Activated T-cell treated with anti-CD3 and anti-CD28 coated beads, Interleukin-2, amount 50 U/mL, for 4 hours (primary cell): ENCODE measurements around the gene EHHADH. TPM values are rescaled to one million over a fixed set of nuclear protein-coding genes. Genes with fewer than 3 reads are reported as not detected.

Experiments
- ATAC-seq, 2 donors: fragments of 200-7000 bp; cut with Tn5 transposase; one replicate each; pipeline ENCODE4 v1.10.0; 2021
- DNase-seq: peaks from one replicate; pipeline ENCODE4 v3.0.0-alpha.2; 2020
- H3K27me3 Mint-ChIP-seq: one replicate; pipeline ENCODE4 v1.8.0; 2021; ENCODE audit warnings: low read depth, mixed read lengths
- H3K36me3 Mint-ChIP-seq: one replicate; pipeline ENCODE4 v1.8.0; 2022; ENCODE audit warnings: mixed read lengths; ENCODE audit not compliant: insufficient read depth
- H3K4me1 Mint-ChIP-seq: one replicate; pipeline ENCODE4 v1.8.0; 2021; ENCODE audit warnings: low read depth, mixed read lengths
- H3K4me3 Mint-ChIP-seq: one replicate; pipeline ENCODE4 v1.8.0; 2021; ENCODE audit warnings: mild to moderate bottlenecking, moderate library complexity, mixed read lengths
- H3K9me3 Mint-ChIP-seq: one replicate; pipeline ENCODE4 v1.8.0; 2021; ENCODE audit warnings: mixed read lengths
- total RNA-seq, 3 donors: library from RNA; stranded (reverse); gene quantifications; one replicate each; pipeline ENCODE4 v1.2.1, GENCODE V29; 2021

EHHADH gene
- total RNA-seq, 3 donors from 2014 or later = 0.79 to 1.8 (median 1.8) TPM

- ATAC-seq = no peak
- Mint-ChIP-seq H3K27me3 (peaks cover 2% of the 10 kb centered on the region), H3K36me3 (peaks cover 8% of the 10 kb centered on the region), H3K4me3 (no peak overlapping the region), H3K4me1 (no peaks in the 10 kb centered on the region), H3K9me3 (no peaks in the 10 kb centered on the region)
- no peak for DNase-seq
Observed at GRCh38 chr3:185197068-185197467, 56.8 kb downstream of the EHHADH start.

- peaks cover 6% of the 10 kb centered on the region for H3K36me3 Mint-ChIP-seq
- H3K9me3 Mint-ChIP-seq = no peaks in the 10 kb centered on the region
- no peak overlapping the region for H3K4me3 Mint-ChIP-seq
- no peaks in the 10 kb centered on the region for H3K4me1 Mint-ChIP-seq
- no peak for DNase-seq
- no peak for ATAC-seq
- H3K27me3 Mint-ChIP-seq = peaks cover 2% of the 10 kb centered on the region
Observed at GRCh38 chr3:185195652-185196051, 58.2 kb downstream of the EHHADH start.

- H3K36me3 Mint-ChIP-seq = peaks cover 6% of the 10 kb centered on the region
- no peaks in the 10 kb centered on the region for H3K9me3 Mint-ChIP-seq
- no peaks in the 10 kb centered on the region for H3K4me1 Mint-ChIP-seq
- no peak for DNase-seq
- H3K4me3 Mint-ChIP-seq = no peak overlapping the region
- no peak for ATAC-seq
- peaks cover 8% of the 10 kb centered on the region for H3K27me3 Mint-ChIP-seq
Observed at GRCh38 chr3:185188816-185189215, 65.0 kb downstream of the EHHADH start.

GRCh38 chr3:185187391-185187790 lies 66.5 kb downstream of the EHHADH start:
- Mint-ChIP-seq H3K27me3 (peaks cover 8% of the 10 kb centered on the region), H3K4me1 (no peaks in the 10 kb centered on the region), H3K4me3 (no peak overlapping the region), H3K9me3 (no peaks in the 10 kb centered on the region), H3K36me3 (peaks cover under 1% of the 10 kb centered on the region)
- no peak for ATAC-seq
- no peak for DNase-seq

GRCh38 chr3:185176750-185177359 lies 77.0 kb downstream of the EHHADH start:
- ATAC-seq = no peak
- H3K36me3 Mint-ChIP-seq = no peaks in the 10 kb centered on the region
- H3K4me1 Mint-ChIP-seq = no peaks in the 10 kb centered on the region
- no peaks in the 10 kb centered on the region for H3K27me3 Mint-ChIP-seq
- no peaks in the 10 kb centered on the region for H3K9me3 Mint-ChIP-seq
- no peak overlapping the region for H3K4me3 Mint-ChIP-seq
- DNase-seq = no peak

- H3K27me3 Mint-ChIP-seq = no peaks in the 10 kb centered on the region
- no peaks in the 10 kb centered on the region for H3K9me3 Mint-ChIP-seq
- H3K4me3 Mint-ChIP-seq = no peak overlapping the region
- DNase-seq (no peak), ATAC-seq (no peak)
- no peaks in the 10 kb centered on the region for H3K36me3 Mint-ChIP-seq
- no peaks in the 10 kb centered on the region for H3K4me1 Mint-ChIP-seq
Observed at GRCh38 chr3:185175370-185175987, 78.4 kb downstream of the EHHADH start.

GRCh38 chr3:185172086-185173049 lies 81.5 kb downstream of the EHHADH start:
- no peaks in the 10 kb centered on the region for H3K4me1 Mint-ChIP-seq
- H3K9me3 Mint-ChIP-seq = no peaks in the 10 kb centered on the region
- no peak for ATAC-seq
- H3K4me3 Mint-ChIP-seq = no peak overlapping the region
- no peak for DNase-seq
- no peaks in the 10 kb centered on the region for H3K27me3 Mint-ChIP-seq
- no peaks in the 10 kb centered on the region for H3K36me3 Mint-ChIP-seq

GRCh38 chr3:185164428-185165217 lies 89.2 kb downstream of the EHHADH start:
- no peaks in the 10 kb centered on the region for H3K4me1 Mint-ChIP-seq
- H3K9me3 Mint-ChIP-seq = no peaks in the 10 kb centered on the region
- no peak for ATAC-seq
- H3K4me3 Mint-ChIP-seq = no peak overlapping the region
- no peak for DNase-seq
- H3K27me3 Mint-ChIP-seq = peaks cover 7% of the 10 kb centered on the region
- H3K36me3 Mint-ChIP-seq = no peaks in the 10 kb centered on the region

GRCh38 chr3:185162634-185163033 lies 91.2 kb downstream of the EHHADH start:
- H3K36me3 Mint-ChIP-seq = no peaks in the 10 kb centered on the region
- ATAC-seq = no peak
- no peak overlapping the region for H3K4me3 Mint-ChIP-seq
- H3K9me3 Mint-ChIP-seq = no peaks in the 10 kb centered on the region
- H3K4me1 Mint-ChIP-seq = no peaks in the 10 kb centered on the region
- no peak for DNase-seq
- H3K27me3 Mint-ChIP-seq = peaks cover 14% of the 10 kb centered on the region

- ATAC-seq (no peak), DNase-seq (no peak)
- H3K27me3 Mint-ChIP-seq = peaks cover 14% of the 10 kb centered on the region
- no peak overlapping the region for H3K4me3 Mint-ChIP-seq
- no peaks in the 10 kb centered on the region for H3K4me1 Mint-ChIP-seq
- H3K9me3 Mint-ChIP-seq = no peaks in the 10 kb centered on the region
- no peaks in the 10 kb centered on the region for H3K36me3 Mint-ChIP-seq
Observed at GRCh38 chr3:185161761-185162160, 92.1 kb downstream of the EHHADH start.

GRCh38 chr3:185157347-185157746 lies 96.5 kb downstream of the EHHADH start:
- no peak for DNase-seq
- no peaks in the 10 kb centered on the region for H3K9me3 Mint-ChIP-seq

GRCh38 chr3:185155678-185156077 lies 98.2 kb downstream of the EHHADH start:
- ATAC-seq = no peak
- Mint-ChIP-seq H3K9me3 (no peaks in the 10 kb centered on the region), H3K36me3 (no peaks in the 10 kb centered on the region), H3K4me1 (peaks cover 5% of the 10 kb centered on the region), H3K27me3 (peaks cover 25% of the 10 kb centered on the region), H3K4me3 (no peak overlapping the region)
- DNase-seq = no peak

More at GRCh38 chr3:185157347-185157746, 96.5 kb downstream of the EHHADH start:
- ATAC-seq = no peak
- H3K36me3 Mint-ChIP-seq = no peaks in the 10 kb centered on the region
- peaks cover 15% of the 10 kb centered on the region for H3K27me3 Mint-ChIP-seq
- no peak overlapping the region for H3K4me3 Mint-ChIP-seq
- peaks cover 3% of the 10 kb centered on the region for H3K4me1 Mint-ChIP-seq

GRCh38 chr3:185153861-185154629 lies 99.8 kb downstream of the EHHADH start:
- DNase-seq = no peak
- Mint-ChIP-seq H3K9me3 (no peaks in the 10 kb centered on the region), H3K4me3 (no peak overlapping the region), H3K36me3 (no peaks in the 10 kb centered on the region), H3K4me1 (peaks cover 5% of the 10 kb centered on the region), H3K27me3 (peaks cover 32% of the 10 kb centered on the region)
- no peak for ATAC-seq
